Stimulated activated naive CD8-positive, alpha-beta T cell treated with anti-CD3 and anti-CD28 coated beads, Interleukin-15, amount 100 ng/mL, for 72 hours (primary cell): ENCODE measurements around the gene PSMG3.

ENCODE experiments used
- ATAC-seq: fragments of 150-1000 bp; cut with Tn5 transposase; 2 replicates; pipeline ENCODE4 v1.10.0; 2021; ENCODE audit warnings: mild to moderate bottlenecking, moderate library complexity
- DNase-seq, 2 donors: peaks; one replicate each; pipeline ENCODE4 v3.0.0; 2021 to 2022
- H3K27ac Mint-ChIP-seq, 2 donors: one replicate each; pipeline ENCODE4 v1.8.0; 2022; ENCODE audit warnings: mild to moderate bottlenecking in 2 of 2, mixed read lengths in 2 of 2, moderate library complexity in 2 of 2
- H3K27me3 Mint-ChIP-seq: one replicate; pipeline ENCODE4 v1.8.0; 2022; ENCODE audit warnings: mixed read lengths
- H3K4me1 Mint-ChIP-seq: one replicate; pipeline ENCODE4 v1.8.0; 2022; ENCODE audit warnings: mild to moderate bottlenecking, mixed read lengths
- H3K4me3 Mint-ChIP-seq, 2 donors: one replicate each; pipeline ENCODE4 v1.8.0; 2022; ENCODE audit warnings: mild to moderate bottlenecking in 2 of 2, mixed read lengths in 2 of 2, moderate library complexity in 1 of 2
- H3K9me3 Mint-ChIP-seq, 2 donors: one replicate each; pipeline ENCODE4 v1.8.0; 2022; ENCODE audit warnings: mixed read lengths in 2 of 2

PSMG3 gene

DNA sequence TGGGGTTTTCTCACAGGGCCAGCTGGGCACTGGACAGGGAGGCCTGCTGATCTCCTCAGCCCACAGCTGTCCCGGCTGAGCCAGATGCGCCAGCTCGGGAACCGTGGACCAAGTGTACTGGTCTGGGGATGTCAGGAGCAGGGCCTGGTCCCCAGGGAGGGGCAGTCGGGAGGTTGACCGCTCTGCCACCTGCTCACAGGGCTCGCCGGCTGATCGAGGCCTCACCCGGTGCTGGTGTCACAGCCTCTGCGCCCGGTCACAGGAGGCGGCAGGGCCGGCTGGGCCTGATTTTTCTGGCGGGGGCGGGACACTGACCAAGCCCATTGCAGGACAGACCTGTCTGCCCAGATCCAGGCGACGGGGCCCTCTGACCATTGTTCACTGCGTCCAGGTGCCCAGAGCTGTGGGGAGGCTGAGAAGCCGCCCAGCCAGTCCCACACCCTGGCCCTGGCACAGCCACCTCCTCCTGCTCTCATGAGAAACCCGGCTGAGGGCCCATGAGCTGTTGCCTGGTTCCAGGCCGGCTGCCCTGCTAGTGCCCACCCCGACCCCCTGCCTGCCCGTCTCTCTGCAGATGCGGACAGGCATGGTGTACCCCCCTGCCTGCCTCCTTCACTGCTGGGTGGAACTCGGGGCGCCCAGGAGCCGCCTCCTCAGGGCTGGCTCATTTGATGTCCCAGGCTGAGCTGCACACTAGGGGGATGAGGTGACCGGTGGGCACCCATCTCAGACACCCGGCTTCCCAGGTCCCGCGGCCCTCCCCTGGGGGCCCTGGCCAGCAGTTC lies 10.8 kb downstream of the PSMG3 start:
- Mint-ChIP-seq H3K27ac (no peak overlapping the region), H3K4me1 (peaks cover 16% of the 10 kb centered on the region), H3K9me3 (no peaks in the 10 kb centered on the region), H3K4me3 (no peak overlapping the region), H3K27me3 (no peaks in the 10 kb centered on the region)
- DNase-seq = no peak
- peak; percentile 35 for ATAC-seq

DNA sequence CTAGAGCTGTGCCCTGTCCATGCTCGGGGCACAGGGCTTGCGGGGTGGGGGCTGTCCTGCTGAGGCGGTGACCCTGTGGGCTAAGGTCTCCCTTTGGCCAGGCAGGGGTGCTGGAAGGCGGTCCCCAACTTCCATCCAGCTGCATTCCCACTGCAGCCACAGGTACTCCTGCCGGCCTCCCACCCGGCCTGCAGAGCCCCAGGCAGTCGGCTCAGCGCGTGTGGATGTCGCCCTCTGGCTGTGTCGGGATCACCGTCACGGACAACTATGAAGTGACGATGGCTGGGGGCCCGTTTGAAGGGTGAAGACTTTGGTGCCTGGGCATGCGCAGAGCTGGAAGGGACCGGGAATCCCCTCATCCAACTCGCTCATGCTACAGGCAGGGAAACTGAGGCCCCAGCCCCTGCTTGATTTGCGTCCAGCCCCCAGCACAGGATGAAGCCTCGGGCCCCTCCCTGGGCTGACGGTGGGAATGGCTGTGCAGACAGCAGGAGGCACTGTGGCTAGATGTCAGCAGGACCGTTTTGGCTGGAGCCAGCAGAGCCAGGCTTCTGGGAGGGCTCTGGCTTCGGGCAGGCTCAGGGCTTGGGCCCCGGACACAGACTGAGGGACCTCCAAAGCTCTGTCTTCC lies 11.5 kb downstream of the PSMG3 start:
- Mint-ChIP-seq H3K9me3 (no peaks in the 10 kb centered on the region), H3K27me3 (no peaks in the 10 kb centered on the region), H3K27ac (no peak overlapping the region), H3K4me1 (peaks cover 16% of the 10 kb centered on the region), H3K4me3 (no peak overlapping the region)
- no peak for DNase-seq
- ATAC-seq = no peak

- no peak for ATAC-seq
- Mint-ChIP-seq H3K4me3 (no peak overlapping the region), H3K4me1 (peaks cover 16% of the 10 kb centered on the region), H3K9me3 (no peaks in the 10 kb centered on the region), H3K27ac (no peak overlapping the region), H3K27me3 (no peaks in the 10 kb centered on the region)
- no peak for DNase-seq
These were observed 12.1 kb downstream of the PSMG3 start for GRCh38 chr7:1557771-1558170.

GRCh38 chr7:1557006-1557405 lies 12.8 kb downstream of the PSMG3 start:
- no peaks in the 10 kb centered on the region for H3K9me3 Mint-ChIP-seq
- ATAC-seq = no peak
- H3K27me3 Mint-ChIP-seq = no peaks in the 10 kb centered on the region
- DNase-seq = no peak
- no peak overlapping the region for H3K4me3 Mint-ChIP-seq
- H3K4me1 Mint-ChIP-seq = peaks cover 16% of the 10 kb centered on the region
- no peak overlapping the region for H3K27ac Mint-ChIP-seq

- DNase-seq (peak; percentile 41 to 59), ATAC-seq (peak; percentile 72)
- H3K9me3 Mint-ChIP-seq = no peaks in the 10 kb centered on the region
These were observed 13.9 kb downstream of the PSMG3 start, which contains the start of gene TMEM184A for GRCh38 chr7:1555813-1556543. Gene TMEM184A, minus strand, starts transcription at chr7:1556205. Its CDS starts 721 bp downstream, at chr7:1555484.

GRCh38 chr7:1555046-1555812 lies 14.6 kb downstream of the PSMG3 start:
- no peak for ATAC-seq
- H3K4me1 Mint-ChIP-seq = peaks cover 16% of the 10 kb centered on the region
- H3K27ac Mint-ChIP-seq = no peak overlapping the region

More at GRCh38 chr7:1555813-1556543, 13.9 kb downstream of the PSMG3 start, which contains the start of gene TMEM184A:
- Mint-ChIP-seq H3K27me3 (no peaks in the 10 kb centered on the region), H3K4me3 (no peak within 1 kb of the TSS), H3K4me1 (peaks cover 16% of the 10 kb centered on the region), H3K27ac (peak within 1 kb of the TSS in 1 of 2 donors; percentile 65)

DNA sequence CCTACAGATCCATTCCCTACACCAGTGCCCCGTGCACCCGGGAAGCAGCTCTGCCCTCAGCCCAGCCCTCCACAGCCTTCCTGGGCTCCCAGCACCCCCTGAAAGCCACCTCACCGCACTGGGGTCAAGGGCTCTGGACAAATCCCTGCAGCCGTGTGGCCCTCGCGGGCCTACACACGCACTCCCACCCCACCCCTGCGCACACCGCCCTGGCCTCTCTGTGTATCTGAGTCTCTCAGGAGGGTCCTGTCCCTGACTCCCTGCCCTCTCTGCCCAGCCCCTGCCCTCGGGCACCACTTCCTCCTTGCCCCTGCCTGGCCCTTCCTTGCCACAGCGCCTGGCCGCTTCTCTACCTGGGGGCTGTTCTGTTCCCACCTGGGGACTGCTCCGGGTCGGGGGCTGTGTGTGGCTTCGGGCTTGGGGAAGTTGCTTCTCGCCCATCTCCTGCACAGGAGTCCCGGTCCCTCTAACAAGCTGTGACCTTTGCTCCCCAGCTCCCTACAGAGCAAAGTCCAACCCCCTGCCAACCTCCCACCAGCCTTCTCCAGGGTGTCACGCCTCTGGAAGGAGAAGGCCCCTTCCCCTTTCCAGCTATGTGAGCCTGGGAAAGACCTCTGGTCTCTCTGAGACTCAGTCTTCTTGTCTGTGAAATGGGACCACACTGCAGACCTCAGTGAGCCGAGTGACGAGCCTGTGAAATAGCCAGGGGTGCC lies 15.3 kb downstream of the PSMG3 start:
- DNase-seq (no peak), ATAC-seq (no peak)
- H3K4me1 Mint-ChIP-seq = peaks cover 16% of the 10 kb centered on the region
- H3K4me3 Mint-ChIP-seq = no peak overlapping the region
- H3K9me3 Mint-ChIP-seq = no peaks in the 10 kb centered on the region
- peak overlapping the region in 1 of 2 donors; percentile 94 for H3K27ac Mint-ChIP-seq
- no peaks in the 10 kb centered on the region for H3K27me3 Mint-ChIP-seq

More at GRCh38 chr7:1555046-1555812, 14.6 kb downstream of the PSMG3 start:
- DNase-seq = no peak
- no peaks in the 10 kb centered on the region for H3K27me3 Mint-ChIP-seq
- H3K9me3 Mint-ChIP-seq = no peaks in the 10 kb centered on the region
- no peak overlapping the region for H3K4me3 Mint-ChIP-seq

- Mint-ChIP-seq H3K4me1 (peaks cover 16% of the 10 kb centered on the region), H3K9me3 (no peaks in the 10 kb centered on the region), H3K27me3 (no peaks in the 10 kb centered on the region), H3K27ac (no peak overlapping the region), H3K4me3 (no peak overlapping the region)
- no peak for DNase-seq
- no peak for ATAC-seq
These were observed 16.2 kb downstream of the PSMG3 start for GRCh38 chr7:1553512-1554210.

DNA sequence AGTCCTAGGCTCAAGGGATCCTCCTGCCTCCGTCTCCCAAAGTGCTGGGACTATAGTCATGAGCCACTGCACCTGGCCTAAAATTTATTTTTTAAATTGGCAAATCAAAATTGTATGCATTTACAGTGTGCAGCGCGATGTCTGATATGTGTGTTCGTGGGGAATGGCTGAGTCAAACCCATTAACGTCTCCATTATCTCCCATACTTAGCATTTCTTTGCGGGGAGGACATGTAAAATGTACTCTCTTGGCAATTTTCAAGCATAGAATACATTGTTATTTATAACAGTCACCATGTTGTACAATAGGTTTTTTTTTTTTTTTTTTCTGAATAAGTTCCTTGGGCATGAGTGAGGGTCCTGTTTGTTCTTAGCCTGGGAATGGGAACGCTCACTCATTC lies 17.6 kb downstream of the PSMG3 start:
- no peaks in the 10 kb centered on the region for H3K27me3 Mint-ChIP-seq
- ATAC-seq (no peak), DNase-seq (no peak)
- H3K27ac Mint-ChIP-seq = no peak overlapping the region
- no peak overlapping the region for H3K4me3 Mint-ChIP-seq
- no peaks in the 10 kb centered on the region for H3K9me3 Mint-ChIP-seq
- H3K4me1 Mint-ChIP-seq = peaks cover 22% of the 10 kb centered on the region

- H3K27me3 Mint-ChIP-seq = no peaks in the 10 kb centered on the region
- no peak overlapping the region for H3K27ac Mint-ChIP-seq
- DNase-seq (no peak), ATAC-seq (peak; percentile 2)
- H3K9me3 Mint-ChIP-seq = no peaks in the 10 kb centered on the region
- peaks cover 17% of the 10 kb centered on the region for H3K4me1 Mint-ChIP-seq
- no peak overlapping the region for H3K4me3 Mint-ChIP-seq
These were observed 19.0 kb downstream of the PSMG3 start for GRCh38 chr7:1550846-1551155.

GRCh38 chr7:1550005-1550845 lies 19.6 kb downstream of the PSMG3 start:
- Mint-ChIP-seq H3K4me1 (peaks cover 17% of the 10 kb centered on the region), H3K4me3 (no peak overlapping the region), H3K27me3 (no peaks in the 10 kb centered on the region), H3K9me3 (no peaks in the 10 kb centered on the region), H3K27ac (no peak overlapping the region)
- DNase-seq (no peak), ATAC-seq (no peak)

DNA sequence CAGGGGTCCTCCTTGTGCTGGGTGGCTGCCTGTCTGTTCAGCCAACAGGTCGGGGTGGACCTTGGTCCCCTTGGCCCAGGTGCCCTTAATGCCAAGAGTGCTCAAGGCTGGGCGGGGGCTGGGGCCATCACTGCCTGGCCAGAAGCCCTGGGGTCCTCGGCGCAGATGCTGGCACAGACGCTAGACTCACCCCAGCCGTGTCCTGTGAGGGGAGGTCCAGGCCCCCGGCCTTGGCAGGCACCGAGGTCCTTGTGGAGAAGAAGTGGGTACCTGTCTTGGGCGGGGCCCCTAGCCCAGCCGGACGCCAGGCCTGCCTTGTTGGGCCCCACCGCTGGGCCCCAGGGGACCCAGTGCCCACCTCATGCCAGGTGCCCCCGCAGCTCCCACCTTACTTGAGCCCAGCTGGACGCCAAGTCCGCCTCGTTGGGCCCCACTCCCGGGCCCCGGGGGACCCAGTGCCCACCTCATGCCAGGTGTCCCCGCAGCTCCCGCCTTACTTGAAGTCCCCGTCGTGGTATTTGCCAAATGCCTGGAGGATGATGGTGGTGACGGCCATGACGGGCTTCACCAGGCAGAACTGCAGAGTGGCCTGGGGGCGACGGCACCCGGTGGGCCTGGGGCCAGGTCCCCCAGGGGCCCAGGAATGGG lies 20.4 kb downstream of the PSMG3 start:
- peaks cover 12% of the 10 kb centered on the region for H3K4me1 Mint-ChIP-seq
- H3K9me3 Mint-ChIP-seq = no peaks in the 10 kb centered on the region
- no peaks in the 10 kb centered on the region for H3K27me3 Mint-ChIP-seq
- ATAC-seq = no peak
- H3K4me3 Mint-ChIP-seq = no peak overlapping the region
- no peak for DNase-seq
- no peak overlapping the region for H3K27ac Mint-ChIP-seq

- ATAC-seq = no peak
- Mint-ChIP-seq H3K4me3 (no peak overlapping the region), H3K27me3 (no peaks in the 10 kb centered on the region), H3K4me1 (peaks cover 12% of the 10 kb centered on the region), H3K9me3 (no peaks in the 10 kb centered on the region), H3K27ac (peak overlapping the region in 1 of 2 donors; percentile 36)
- no peak for DNase-seq
These were observed 20.9 kb downstream of the PSMG3 start for GRCh38 chr7:1548944-1549343.
